Measurements from ENCODE around the gene SHISA4.

DNA sequence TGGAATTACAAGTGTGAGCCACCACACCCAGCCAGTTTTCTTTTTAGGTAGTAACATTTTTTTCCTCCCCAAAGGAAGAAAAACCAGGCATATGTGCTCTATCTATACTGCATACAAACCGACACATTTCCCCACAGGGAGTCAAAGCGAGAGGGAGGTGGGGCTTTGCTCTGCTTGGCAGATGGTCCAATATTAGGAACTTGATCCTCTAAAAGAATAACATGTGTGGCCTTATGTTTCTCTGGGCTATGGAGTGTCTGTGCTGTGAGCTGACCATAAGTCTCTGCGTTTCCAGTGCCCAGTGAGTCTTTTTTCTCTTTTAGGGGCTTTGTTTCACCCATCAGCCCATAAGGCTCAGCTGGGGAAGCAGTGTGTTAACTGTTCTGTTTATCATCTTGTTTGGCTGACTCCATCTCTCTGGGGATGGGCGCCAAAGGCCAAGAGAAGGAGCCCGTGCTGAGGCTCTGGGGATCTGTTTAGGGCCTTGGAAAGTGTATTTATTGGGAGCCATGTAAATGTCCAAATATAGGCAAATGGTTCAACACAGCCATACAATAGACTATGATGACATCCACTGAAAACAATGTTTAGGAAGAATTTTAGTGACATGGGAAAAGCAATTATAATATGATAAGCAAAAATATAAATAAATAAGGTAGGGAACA, 37.4 kb downstream of the SHISA4 start:
- TF ChIP-seq EZH2 (IDR thresholded peaks at IDR 0.05; ENCODE audit: insufficient read depth, poor library complexity, severe bottlenecking) (no peak), EZH2phosphoT487 (IDR thresholded peaks at IDR 0.05; ENCODE audit: insufficient read depth, low read depth) (no peak)
